ENCODE measurements around the gene CNTNAP1. TPM values are rescaled to one million over a fixed set of nuclear protein-coding genes. Genes with fewer than 3 reads are reported as not detected.

CNTNAP1 gene
- total RNA-seq, 2 experiments from 2014 or later = 0.71 to 0.78 TPM

DNA sequence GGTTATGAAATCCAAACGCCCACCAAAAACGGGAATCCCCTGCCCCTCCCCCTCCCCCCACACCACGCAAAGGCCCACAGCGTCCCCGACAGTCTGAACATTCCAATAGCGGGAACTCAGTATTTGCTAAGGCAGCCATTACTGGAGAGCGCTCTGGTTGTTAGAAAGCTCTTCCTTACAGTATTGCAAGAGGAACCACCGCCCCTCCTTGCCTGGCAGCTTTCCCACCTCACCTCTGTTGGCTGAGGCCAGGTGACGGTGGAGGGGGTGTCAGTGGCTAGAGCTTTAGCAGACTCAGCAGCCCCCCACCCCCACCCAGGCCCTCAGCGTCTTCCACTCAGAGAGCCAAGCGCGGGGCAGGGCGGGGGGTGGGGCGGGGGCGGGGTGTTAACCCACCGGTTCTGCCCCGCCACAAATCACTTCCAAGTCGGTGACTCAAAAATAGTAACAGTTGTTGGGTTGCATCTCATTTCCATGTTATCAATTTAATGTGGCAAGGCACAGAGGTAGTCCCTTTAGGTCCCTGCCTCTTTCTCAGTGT, 3.3 kb upstream of the CNTNAP1 start:
- Mint-ChIP-seq H3K4me3 (peak overlapping the region; percentile 82), H3K4me1 (ENCODE audit: low read depth) (peaks cover 69% of the 10 kb centered on the region), H3K27me3 (ENCODE audit: low read depth) (peaks cover 53% of the 10 kb centered on the region), H3K9me3 (ENCODE audit: insufficient read depth) (no peaks in the 10 kb centered on the region), H3K27ac (peak overlapping the region; percentile 94), H3K36me3 (ENCODE audit: low read depth) (no peaks in the 10 kb centered on the region)
- peak; percentile 48 for DNase-seq
- ChIA-PET CTCF (interaction anchor here (0.9 to 5.9 kb wide), 9 partner anchors 9 to 145 kb away, joined by 3 to 83 read pairs (median 5); partner anchors contain the start of genes BECN1, PSMC3IP, RETREG3 and TUBG1), POLR2A (interaction anchor here (0.6 to 4.0 kb wide), 8 partner anchors 16 to 319 kb away, joined by 3 to 17 read pairs (median 4); partner anchors contain the start of genes BECN1, MLX, PSMC3IP and RETREG3)
- ATAC-seq = peak; percentile 0

- peak overlapping the region; percentile 94 for H3K27ac Mint-ChIP-seq
- H3K36me3 Mint-ChIP-seq (ENCODE audit: low read depth) = no peaks in the 10 kb centered on the region
- ChIA-PET CTCF (interaction anchor here (0.9 to 5.9 kb wide), 12 partner anchors 9 to 145 kb away, joined by 3 to 83 read pairs (median 4); partner anchors contain the start of genes BECN1, PSMC3IP, RETREG3 and TUBG1), POLR2A (interaction anchor here (0.7 to 4.0 kb wide), 8 partner anchors 70 to 805 kb away, joined by 3 to 17 read pairs (median 4); partner anchors contain the start of genes BECN1, MLX, PSMC3IP and RETREG3)
- ATAC-seq (peak; percentile 65), DNase-seq (peak; percentile 80)
- H3K9me3 Mint-ChIP-seq (ENCODE audit: insufficient read depth) = no peaks in the 10 kb centered on the region
- H3K27me3 Mint-ChIP-seq (ENCODE audit: low read depth) = peaks cover 52% of the 10 kb centered on the region
- peak overlapping the region; percentile 82 for H3K4me3 Mint-ChIP-seq
- peaks cover 65% of the 10 kb centered on the region for H3K4me1 Mint-ChIP-seq (ENCODE audit: low read depth)
These were observed 2.6 kb upstream of the CNTNAP1 start for GRCh38 chr17:42679492-42680330.

DNA sequence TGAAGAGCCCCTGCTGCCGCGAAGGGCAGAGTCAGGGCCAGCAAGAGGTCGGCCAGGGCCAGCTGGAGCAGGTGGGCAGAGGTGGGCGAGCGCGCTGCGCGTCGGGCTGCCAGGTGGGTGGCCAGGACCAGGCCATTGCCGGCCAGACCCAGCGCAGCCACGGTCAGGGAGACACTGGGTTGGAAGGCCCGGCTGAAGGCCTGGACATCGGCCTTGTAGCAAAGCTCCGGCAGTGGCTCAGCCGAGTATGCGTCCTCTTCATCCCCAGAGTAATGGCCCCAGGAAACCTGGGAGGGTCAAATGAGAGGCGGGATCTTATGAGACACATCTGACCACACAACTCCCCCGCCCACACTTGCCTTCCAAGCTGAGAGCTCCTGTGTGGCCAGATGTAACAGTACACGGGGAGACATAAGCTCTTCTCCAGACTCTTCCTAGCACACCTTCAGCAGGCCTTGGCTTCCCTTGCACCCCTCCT, 2.0 kb upstream of the CNTNAP1 start:
- Mint-ChIP-seq H3K27ac (peak overlapping the region; percentile 61), H3K36me3 (ENCODE audit: low read depth) (no peaks in the 10 kb centered on the region), H3K4me1 (ENCODE audit: low read depth) (peaks cover 64% of the 10 kb centered on the region), H3K9me3 (ENCODE audit: insufficient read depth) (no peaks in the 10 kb centered on the region), H3K4me3 (peak overlapping the region; percentile 82), H3K27me3 (ENCODE audit: low read depth) (peaks cover 49% of the 10 kb centered on the region)
- DNase-seq (no peak), ATAC-seq (no peak)
- ChIA-PET POLR2A (interaction anchor here (0.7 to 4.0 kb wide), 5 partner anchors 71 to 804 kb away, joined by 3 to 17 read pairs (median 5); partner anchors contain the start of genes BECN1, PSMC3IP, RETREG3 and TUBG1), CTCF (interaction anchor here (0.7 to 5.9 kb wide), 12 partner anchors 10 to 251 kb away, joined by 3 to 83 read pairs (median 4); partner anchors contain the start of genes BECN1, PSMC3IP, RETREG3 and TUBG1)

GRCh38 chr17:42682722-42683403, 532 bp downstream of the CNTNAP1 start:
- Mint-ChIP-seq H3K27ac (no peak overlapping the region), H3K27me3 (ENCODE audit: low read depth) (peaks cover 52% of the 10 kb centered on the region), H3K9me3 (ENCODE audit: insufficient read depth) (no peaks in the 10 kb centered on the region), H3K36me3 (ENCODE audit: low read depth) (no peaks in the 10 kb centered on the region), H3K4me1 (ENCODE audit: low read depth) (peaks cover 50% of the 10 kb centered on the region), H3K4me3 (peak overlapping the region; percentile 59)
- peak; percentile 47 for DNase-seq
- POLR2A ChIA-PET = interaction anchor here (0.7 kb wide), 1 partner anchor 91 kb away, joined by 3 read pairs; no protein-coding TSS in a partner anchor
- CTCF ChIA-PET = interaction anchor here (0.6 to 2.7 kb wide), 5 partner anchors 60 to 115 kb away, joined by 3 to 22 read pairs (median 5); partner anchors contain the start of genes MLX, PSMC3IP, RETREG3 and TUBG1
- no peak for ATAC-seq

DNA sequence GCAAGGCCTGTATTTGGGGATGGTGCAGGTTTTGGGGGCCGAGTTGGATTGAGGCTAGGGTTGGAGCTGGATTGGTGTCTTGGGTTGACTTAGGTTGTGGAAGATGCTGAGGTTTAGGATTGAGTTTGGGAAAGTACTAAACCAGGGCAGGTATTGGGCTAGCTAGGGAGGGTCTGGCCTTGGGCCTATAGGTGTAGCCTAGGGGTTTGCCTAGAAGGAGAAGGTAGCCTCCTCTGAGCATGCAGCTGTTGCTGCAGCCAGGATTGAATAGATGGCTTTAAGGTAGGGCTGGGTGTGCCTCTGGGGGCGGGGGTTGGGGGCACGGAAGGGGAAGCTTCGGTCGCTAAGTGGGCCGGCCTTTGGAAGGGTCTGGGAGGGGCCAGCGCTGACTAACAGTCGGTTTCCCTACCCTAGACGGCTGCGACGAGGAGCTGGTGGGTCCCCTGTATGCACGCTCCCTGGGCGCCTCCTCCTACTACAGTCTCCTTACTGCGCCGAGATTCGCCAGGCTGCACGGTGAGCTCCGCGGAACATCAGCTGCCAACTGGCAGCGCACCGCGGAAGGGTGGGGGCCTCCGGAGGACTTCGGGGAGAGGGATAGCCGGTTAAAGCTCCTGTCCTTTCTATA, 1.2 kb downstream of the CNTNAP1 start:
- ChIA-PET POLR2A (interaction anchor here (0.5 to 0.7 kb wide), 3 partner anchors 15 to 90 kb away, joined by 3 read pairs; no protein-coding TSS in a partner anchor), CTCF (interaction anchor here (0.6 to 2.7 kb wide), 5 partner anchors 61 to 116 kb away, joined by 3 to 22 read pairs (median 5); partner anchors contain the start of genes MLX, PSMC3IP, RETREG3 and TUBG1)
- peaks cover 47% of the 10 kb centered on the region for H3K4me1 Mint-ChIP-seq (ENCODE audit: low read depth)
- DNase-seq (no peak), ATAC-seq (no peak)
- no peaks in the 10 kb centered on the region for H3K9me3 Mint-ChIP-seq (ENCODE audit: insufficient read depth)
- no peak overlapping the region for H3K4me3 Mint-ChIP-seq
- no peaks in the 10 kb centered on the region for H3K36me3 Mint-ChIP-seq (ENCODE audit: low read depth)
- no peak overlapping the region for H3K27ac Mint-ChIP-seq
- H3K27me3 Mint-ChIP-seq (ENCODE audit: low read depth) = peaks cover 52% of the 10 kb centered on the region

DNA sequence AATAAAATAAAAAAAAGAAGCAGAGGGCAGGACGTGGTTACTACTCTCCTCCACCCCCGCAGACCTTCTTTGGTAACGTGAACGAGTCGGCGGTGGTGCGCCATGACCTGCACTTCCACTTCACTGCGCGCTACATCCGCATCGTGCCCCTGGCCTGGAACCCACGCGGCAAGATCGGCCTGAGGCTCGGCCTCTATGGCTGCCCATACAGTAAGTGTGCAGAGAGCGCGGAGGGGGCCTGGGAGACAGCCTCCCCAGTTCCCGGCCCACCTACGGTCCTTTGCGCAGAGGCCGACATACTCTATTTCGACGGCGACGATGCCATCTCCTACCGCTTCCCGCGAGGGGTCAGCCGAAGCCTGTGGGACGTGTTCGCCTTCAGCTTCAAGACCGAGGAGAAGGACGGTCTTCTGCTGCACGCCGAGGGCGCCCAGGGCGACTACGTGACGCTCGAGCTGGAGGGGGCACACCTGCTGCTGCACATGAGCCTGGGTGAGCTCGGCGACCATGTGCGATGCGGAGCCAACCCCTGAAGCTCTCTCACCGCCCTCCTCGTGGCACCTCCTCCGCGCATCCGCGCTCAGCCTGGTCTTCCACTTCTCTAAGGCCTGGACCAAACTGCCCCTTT, 2.7 kb downstream of the CNTNAP1 start:
- H3K4me3 Mint-ChIP-seq = no peak overlapping the region
- POLR2A ChIA-PET = no interaction called here
- peaks cover 53% of the 10 kb centered on the region for H3K27me3 Mint-ChIP-seq (ENCODE audit: low read depth)
- ATAC-seq (no peak), DNase-seq (no peak)
- CTCF ChIA-PET = interaction anchor here (0.7 to 2.7 kb wide), 2 partner anchors 9 to 107 kb away, joined by 4 to 22 read pairs; partner anchors contain the start of genes PLEKHH3 and PSMC3IP
- no peaks in the 10 kb centered on the region for H3K9me3 Mint-ChIP-seq (ENCODE audit: insufficient read depth)
- no peak overlapping the region for H3K27ac Mint-ChIP-seq
- no peaks in the 10 kb centered on the region for H3K36me3 Mint-ChIP-seq (ENCODE audit: low read depth)
- H3K4me1 Mint-ChIP-seq (ENCODE audit: low read depth) = peaks cover 34% of the 10 kb centered on the region

DNA sequence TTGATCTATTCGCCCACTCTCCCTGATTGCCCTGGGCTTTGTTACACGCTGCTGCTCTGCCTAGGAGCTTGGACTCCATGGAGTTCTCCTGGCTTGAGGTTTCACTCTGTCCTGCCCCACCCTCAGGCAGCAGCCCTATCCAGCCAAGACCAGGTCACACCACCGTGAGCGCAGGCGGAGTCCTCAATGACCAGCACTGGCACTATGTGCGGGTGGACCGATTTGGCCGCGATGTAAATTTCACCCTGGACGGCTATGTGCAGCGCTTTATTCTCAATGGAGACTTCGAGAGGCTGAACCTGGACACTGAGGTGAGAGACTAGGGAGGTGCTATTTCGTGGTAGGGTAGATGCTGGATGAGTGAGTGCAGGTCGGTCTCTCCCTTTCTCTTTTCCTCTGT, 3.5 kb downstream of the CNTNAP1 start:
- POLR2A ChIA-PET = no interaction called here
- DNase-seq (no peak), ATAC-seq (no peak)
- CTCF ChIA-PET = interaction anchor here (0.7 kb wide), 1 partner anchor 10 kb away, joined by 4 read pairs; the partner anchor contains the start of gene PLEKHH3
- H3K27me3 Mint-ChIP-seq (ENCODE audit: low read depth) = peaks cover 51% of the 10 kb centered on the region
- no peak overlapping the region for H3K27ac Mint-ChIP-seq
- H3K4me3 Mint-ChIP-seq = no peak overlapping the region
- H3K4me1 Mint-ChIP-seq (ENCODE audit: low read depth) = peaks cover 29% of the 10 kb centered on the region
- no peaks in the 10 kb centered on the region for H3K9me3 Mint-ChIP-seq (ENCODE audit: insufficient read depth)
- no peaks in the 10 kb centered on the region for H3K36me3 Mint-ChIP-seq (ENCODE audit: low read depth)

GRCh38 chr17:42686520-42687128, 4.3 kb downstream of the CNTNAP1 start:
- ChIA-PET CTCF (no interaction called here), POLR2A (no interaction called here)
- Mint-ChIP-seq H3K36me3 (ENCODE audit: low read depth) (no peaks in the 10 kb centered on the region), H3K27me3 (ENCODE audit: low read depth) (peaks cover 45% of the 10 kb centered on the region), H3K9me3 (ENCODE audit: insufficient read depth) (no peaks in the 10 kb centered on the region), H3K27ac (no peak overlapping the region), H3K4me1 (ENCODE audit: low read depth) (peaks cover 23% of the 10 kb centered on the region), H3K4me3 (no peak overlapping the region)
- DNase-seq (no peak), ATAC-seq (no peak)

DNA sequence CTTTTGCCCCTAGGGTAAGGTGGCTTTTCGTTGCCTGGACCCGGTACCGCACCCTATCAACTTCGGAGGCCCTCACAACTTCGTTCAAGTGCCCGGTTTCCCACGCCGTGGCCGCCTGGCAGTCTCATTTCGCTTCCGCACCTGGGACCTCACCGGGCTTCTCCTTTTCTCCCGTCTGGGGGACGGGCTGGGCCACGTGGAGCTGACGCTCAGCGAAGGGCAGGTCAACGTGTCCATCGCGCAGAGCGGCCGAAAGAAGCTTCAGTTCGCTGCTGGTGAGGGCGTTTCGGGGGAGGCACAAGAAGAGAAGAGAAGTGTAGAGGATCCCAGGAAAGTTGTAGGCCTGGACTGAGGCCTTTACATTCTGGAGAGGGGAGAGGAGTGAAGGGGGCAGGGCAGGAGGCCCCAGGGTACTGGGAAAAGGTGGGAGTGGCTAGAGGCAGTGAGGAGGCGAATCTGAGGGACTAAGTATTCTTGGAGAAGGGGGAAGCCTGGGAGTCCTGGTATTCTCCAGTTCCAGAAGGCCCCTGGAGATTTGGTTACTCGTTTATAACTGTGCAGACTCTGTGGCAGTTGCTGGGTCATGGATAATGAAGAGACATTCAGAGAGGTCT, 5.5 kb downstream of the CNTNAP1 start:
- ATAC-seq (no peak), DNase-seq (no peak)
- H3K27ac Mint-ChIP-seq = no peak overlapping the region
- peaks cover 12% of the 10 kb centered on the region for H3K4me1 Mint-ChIP-seq (ENCODE audit: low read depth)
- CTCF ChIA-PET = no interaction called here
- H3K36me3 Mint-ChIP-seq (ENCODE audit: low read depth) = no peaks in the 10 kb centered on the region
- no peaks in the 10 kb centered on the region for H3K9me3 Mint-ChIP-seq (ENCODE audit: insufficient read depth)
- peaks cover 33% of the 10 kb centered on the region for H3K27me3 Mint-ChIP-seq (ENCODE audit: low read depth)
- no peak overlapping the region for H3K4me3 Mint-ChIP-seq
- POLR2A ChIA-PET = no interaction called here

DNA sequence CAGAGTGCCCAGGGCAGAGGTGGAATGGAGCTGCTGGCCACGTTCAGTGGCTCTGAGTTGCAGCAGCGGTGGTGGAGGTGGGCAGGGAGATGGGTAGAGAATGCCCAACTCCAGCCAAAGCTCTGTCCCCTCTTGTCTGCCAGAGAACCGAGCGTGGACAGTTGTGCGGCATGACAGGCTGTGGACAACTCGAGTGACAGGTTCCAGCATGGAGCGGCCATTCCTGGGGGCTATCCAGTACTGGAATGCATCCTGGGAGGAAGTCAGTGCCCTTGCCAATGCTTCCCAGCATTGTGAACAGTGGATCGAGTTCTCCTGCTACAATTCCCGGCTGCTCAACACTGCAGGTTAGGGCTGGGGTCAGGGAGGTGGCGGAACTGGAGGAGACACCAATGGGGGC, 8.3 kb downstream of the CNTNAP1 start:
- ATAC-seq = no peak

More for the DNA sequence above, 8.3 kb downstream of the CNTNAP1 start:
- peaks cover under 1% of the 10 kb centered on the region for H3K36me3 Mint-ChIP-seq (ENCODE audit: low read depth)
- no peaks in the 10 kb centered on the region for H3K9me3 Mint-ChIP-seq (ENCODE audit: insufficient read depth)
- CTCF ChIA-PET = no interaction called here
- POLR2A ChIA-PET = no interaction called here
- no peaks in the 10 kb centered on the region for H3K4me1 Mint-ChIP-seq (ENCODE audit: low read depth)
- H3K27ac Mint-ChIP-seq = no peak overlapping the region
- H3K27me3 Mint-ChIP-seq (ENCODE audit: low read depth) = peaks cover 12% of the 10 kb centered on the region
- H3K4me3 Mint-ChIP-seq = no peak overlapping the region
- DNase-seq = no peak
